Measurements from ENCODE around the gene CSF1R. TPM values are rescaled to one million over a fixed set of nuclear protein-coding genes. Genes with fewer than 3 reads are reported as not detected.

CSF1R gene
- total and polyA plus RNA-seq, 2 donors (not counting 3 experiments of a cell fraction or from before 2014, with no cell fraction given) = not detected

GRCh38 chr5:150124596-150124995 is 38.2 kb upstream of the CSF1R start:
- no peaks in the 10 kb centered on the region for H4K20me1 ChIP-seq (replicated peaks; ENCODE audit: control insufficient read depth, extremely low read depth, insufficient read depth, low read length)
- H3K27me3 ChIP-seq (ENCODE audit: control insufficient read depth in 2 of 2, insufficient read depth in 2 of 2, low read length in 2 of 2) = no peaks in the 10 kb centered on the region
- dilution Hi-C loops (cut with MboI; ENCODE audit: extremely low pct_ligation_motif_present, low sequenced_read_pairs) (no loop called here), intact Hi-C loops (cut with micrococcal nuclease) (no loop called here)
- H3K9ac ChIP-seq (replicated peaks; ENCODE audit: extremely low read depth, insufficient read depth, low read length) = no peak overlapping the region
- H3K9me1 ChIP-seq (replicated peaks; ENCODE audit: control insufficient read depth, extremely low read depth, insufficient read depth, low read length) = no peaks in the 10 kb centered on the region
- H3K4me1 ChIP-seq (ENCODE audit: control insufficient read depth, extremely low read depth, insufficient read depth, low read length) = peaks cover 10% of the 10 kb centered on the region
- H3K4me3 ChIP-seq (replicated peaks in 1 of 3; ENCODE audit: insufficient read depth in 1 of 3, low read depth in 1 of 3, low read length in 3 of 3) = no peak overlapping the region
- no peak overlapping the region for H2AFZ ChIP-seq (ENCODE audit: low read depth, low read length)
- H3K27ac ChIP-seq (ENCODE audit: insufficient read depth, low read depth, low read length) = no peak overlapping the region
- H3K4me2 ChIP-seq (ENCODE audit: insufficient read depth, low read length) = no peak overlapping the region
- CTCF ChIA-PET = interaction anchor here (1.2 kb wide), 1 partner anchor 10 kb away, joined by 3 read pairs; no protein-coding TSS in a partner anchor
- BruUV-seq (replicated peaks) = no TSS peak
- POLR2A ChIA-PET = interaction anchor here (0.6 kb wide), 1 partner anchor 14 kb away, joined by 3 read pairs; no protein-coding TSS in a partner anchor
- no peaks in the 10 kb centered on the region for H3K9me3 ChIP-seq (replicated peaks; ENCODE audit: control insufficient read depth, insufficient read depth, low read length)
- DNase-seq (ENCODE audit: low read depth, low spot score) (no peak), FAIRE-seq (no peak)
- TF ChIP-seq MYC (IDR thresholded peaks at IDR 0.05; ENCODE audit: low read depth, low read length) (no peak), GATA2 (IDR thresholded peaks at IDR 0.05; ENCODE audit: insufficient read depth, insufficient read length, low read depth, low read length) (no peak), EZH2 (IDR thresholded peaks at IDR 0.05; ENCODE audit: borderline replicate concordance, low read depth, low read length, severe bottlenecking) (no peak), CTCF (IDR thresholded peaks at IDR 0.05; ENCODE audit: extremely low read depth in 1 of 2, insufficient read depth in 1 of 2, low read depth in 1 of 2, low read length in 2 of 2) (no peak)
- no peaks in the 10 kb centered on the region for H3K36me3 ChIP-seq (ENCODE audit: control insufficient read depth in 2 of 2, extremely low read depth in 1 of 2, insufficient read depth in 2 of 2, low read length in 2 of 2)
- H3K79me2 ChIP-seq (ENCODE audit: control insufficient read depth, insufficient read depth, low read length) = no peaks in the 10 kb centered on the region

GRCh38 chr5:150124111-150124557 is 37.8 kb upstream of the CSF1R start:
- Histone ChIP-seq H3K36me3 (ENCODE audit: control insufficient read depth in 2 of 2, extremely low read depth in 1 of 2, insufficient read depth in 2 of 2, low read length in 2 of 2) (no peaks in the 10 kb centered on the region), H3K79me2 (ENCODE audit: control insufficient read depth, insufficient read depth, low read length) (no peaks in the 10 kb centered on the region), H3K9me1 (replicated peaks; ENCODE audit: control insufficient read depth, extremely low read depth, insufficient read depth, low read length) (no peaks in the 10 kb centered on the region), H3K4me2 (ENCODE audit: insufficient read depth, low read length) (no peak overlapping the region), H3K4me3 (replicated peaks in 1 of 3; ENCODE audit: insufficient read depth in 1 of 3, low read depth in 1 of 3, low read length in 3 of 3) (no peak overlapping the region), H3K27ac (ENCODE audit: insufficient read depth, low read depth, low read length) (no peak overlapping the region), H3K4me1 (ENCODE audit: control insufficient read depth, extremely low read depth, insufficient read depth, low read length) (peaks cover 9% of the 10 kb centered on the region), H3K9me3 (replicated peaks; ENCODE audit: control insufficient read depth, insufficient read depth, low read length) (no peaks in the 10 kb centered on the region), H4K20me1 (replicated peaks; ENCODE audit: control insufficient read depth, extremely low read depth, insufficient read depth, low read length) (no peaks in the 10 kb centered on the region), H2AFZ (ENCODE audit: low read depth, low read length) (no peak overlapping the region), H3K27me3 (ENCODE audit: control insufficient read depth in 2 of 2, insufficient read depth in 2 of 2, low read length in 2 of 2) (no peaks in the 10 kb centered on the region), H3K9ac (replicated peaks; ENCODE audit: extremely low read depth, insufficient read depth, low read length) (no peak overlapping the region)
- FAIRE-seq (no peak), DNase-seq (ENCODE audit: low read depth, low spot score) (no peak)
- dilution Hi-C loops (cut with MboI; ENCODE audit: extremely low pct_ligation_motif_present, low sequenced_read_pairs) = no loop called here
- intact Hi-C loops (cut with micrococcal nuclease) = no loop called here
- no peak for TF ChIP-seq MYC (IDR thresholded peaks at IDR 0.05; ENCODE audit: low read depth, low read length)
- CTCF ChIA-PET = interaction anchor here (0.9 to 1.7 kb wide), 3 partner anchors 9 to 52 kb away, joined by 3 to 4 read pairs (median 3); no protein-coding TSS in a partner anchor
- POLR2A ChIA-PET = no interaction called here
- no TSS peak for BruUV-seq (replicated peaks)
